K562 (cell line): Measurements from ENCODE around the gene PYCR2. TPM values are rescaled to one million over a fixed set of nuclear protein-coding genes. Genes with fewer than 3 reads are reported as not detected.

Source experiments
- AFF1 ChIP-seq, 2 experiments: fragments of 450-650 bp; IDR thresholded peaks; 2 replicates each; pipeline ENCODE4 v1.6.1; 2018; ENCODE audit warnings: mild to moderate bottlenecking in 2 of 2, low read depth in 1 of 2; ENCODE audit not compliant: partially characterized antibody in 2 of 2
- CHCHD3 ChIP-seq: fragments of 250-450 bp; sonication (Bioruptor Pico); IDR thresholded peaks from 2 replicates; pipeline ENCODE4 v2.1.2; 2022; ENCODE audit warnings: mild to moderate bottlenecking
- CHD1 ChIP-seq: fragments of 200-600 bp; sonication (generic); IDR thresholded peaks from one replicate; pipeline ENCODE4 v1.6.1; 2012; ENCODE audit warnings: mild to moderate bottlenecking, moderate library complexity, low read length, inconsistent platforms
- CHD4 ChIP-seq: fragments of 200-600 bp; sonication (generic); IDR thresholded peaks from 3 replicates; pipeline ENCODE4 v1.6.1; 2012; ENCODE audit warnings: low read depth, mild to moderate bottlenecking, mixed read lengths, low read length, inconsistent platforms; ENCODE audit not compliant: insufficient read depth, insufficient replicate concordance, poor library complexity, severe bottlenecking
- E2F3 ChIP-seq: fragments of 250-450 bp; sonication (Bioruptor Pico); IDR thresholded peaks from 2 replicates; pipeline ENCODE4 v1.4.0; 2020; ENCODE audit warnings: mild to moderate bottlenecking
- HOXB6 ChIP-seq: fragments of 250-450 bp; sonication (Bioruptor Pico); IDR thresholded peaks from 2 replicates; pipeline ENCODE4 v1.5.1; 2022; ENCODE audit warnings: mild to moderate bottlenecking, borderline replicate concordance
- KLF13 ChIP-seq: fragments of 450-650 bp; IDR thresholded peaks from 2 replicates; pipeline ENCODE4 v1.6.1; 2016; ENCODE audit warnings: missing genetic modification characterization, low read depth, mild to moderate bottlenecking, missing compliant biosample characterization, moderate library complexity, borderline replicate concordance
- MITF ChIP-seq: IDR thresholded peaks from 2 replicates; pipeline ENCODE4 v1.6.1; 2014; ENCODE audit warnings: antibody characterized with exemption
- MLX ChIP-seq, 2 experiments: fragments of 450-650 bp in 1 of 2; sonication (generic) in 1 of 2; formaldehyde crosslinking; conservative IDR thresholded peaks; 2 replicates each; pipeline versions ENCODE4 v1.4.0 to v1.8.1; 2020 to 2022; ENCODE audit warnings: mild to moderate bottlenecking in 1 of 2, missing genetic modification reagents in 1 of 2
- PHF8 ChIP-seq: fragments of 200-600 bp; sonication (generic); IDR thresholded peaks from 2 replicates; pipeline ENCODE4 v1.6.1; 2012; ENCODE audit warnings: mixed run types, mild to moderate bottlenecking, inconsistent platforms, low read length, moderate library complexity, borderline replicate concordance
- TCF3 ChIP-seq: sonication (generic); formaldehyde crosslinking; IDR thresholded peaks from 2 replicates; pipeline ENCODE4 v1.4.0; 2020; ENCODE audit warnings: mild to moderate bottlenecking, missing genetic modification reagents
- TFAP4 ChIP-seq: sonication (generic); formaldehyde crosslinking; IDR thresholded peaks from 2 replicates; pipeline ENCODE4 v1.8.0; 2022; ENCODE audit warnings: missing genetic modification reagents, mild to moderate bottlenecking, moderate library complexity, borderline replicate concordance
- ZC3H11A ChIP-seq: IDR thresholded peaks from 2 replicates; pipeline ENCODE4 v1.6.1; 2012; ENCODE audit warnings: low read depth, low read length, improper control_type of control experiment
- ZFX ChIP-seq: sonication (generic); formaldehyde crosslinking; IDR thresholded peaks from 2 replicates; pipeline ENCODE4 v1.8.0; 2022; ENCODE audit warnings: mild to moderate bottlenecking, missing genetic modification reagents, moderate library complexity
- ZNF3 ChIP-seq: fragments of 250-450 bp; sonication (Bioruptor Pico); IDR thresholded peaks from 2 replicates; pipeline ENCODE4 v1.5.0; 2021; ENCODE audit warnings: mild to moderate bottlenecking, moderate library complexity
- polyA plus RNA-seq, 8 experiments: library from polyadenylated mRNA; depleted of rRNA in 4 of 8; stranded (reverse) in 5 of 8; unstranded in 3 of 8; fragments of >200 nt; fragmentation: Nextera tagmentation in 2 of 8; fragmentation: Illumina TruSeq in 1 of 8; extraction: Ambion mirVana in 2 of 8; extraction: Trizol in 1 of 8; gene quantifications; 2 replicates each; pipeline versions ENCODE4 v1.2.1 to v1.2.3, GENCODE V29; 2011 to 2014; ENCODE audit warnings: inconsistent platforms in 1 of 8, missing spikeins in 1 of 8
- total RNA-seq, 7 experiments: library from RNA; depleted of rRNA in 6 of 7; stranded (reverse); fragments of >200 nt in 6 of 7; fragmentation: Illumina TruSeq in 2 of 7; extraction: Trizol in 2 of 7; gene quantifications; 2 replicates each; pipeline versions ENCODE4 v1.2.1 to v1.2.3, GENCODE V29; 2011 to 2021; ENCODE audit warnings: low replicate concordance in 1 of 7
- TF ChIP-seq, protein P1 (sequence below): fragments of 250-450 bp; sonication (Bioruptor Pico); IDR thresholded peaks from 2 replicates; pipeline ENCODE4 v1.8.0; 2022; ENCODE audit warnings: inconsistent platforms

The PYCR2 gene
- total and polyA plus RNA-seq, 9 of the 15 experiments (the other 6 are each of a cell fraction or from before 2014, with no cell fraction given) = 5.5 to 219 (median 127) TPM

GRCh38 chr1:225882694-225883615, 41.1 kb downstream of the PYCR2 start (continued):
- TF ChIP-seq TFAP4 (CRISPR knock-in tag) (no peak), AFF1 (IDR thresholded peaks at IDR 0.05; ENCODE audit: low read depth in 1 of 2, partially characterized antibody in 2 of 2) (no peak), TCF3 (no peak), ZFX (CRISPR knock-in tag) (peak; percentile 95), ZC3H11A (no peak), KLF13 (tag) (no peak), CHD1 (peak; percentile 90), HOXB6 (CRISPR knock-in tag) (no peak), MITF (no peak), E2F3 (CRISPR knock-in tag) (peak; percentile 72; the same call in 1 of the 2 replicates), CHD4 (no peak), MLX (CRISPR knock-in tag; conservative IDR thresholded peaks at IDR 0.05) (no peak), PHF8 (peak; percentile 4; the same call in 1 of the 2 replicates), CHCHD3 (no peak), ZNF3 (no peak)
- TF ChIP-seq, protein P1, sequence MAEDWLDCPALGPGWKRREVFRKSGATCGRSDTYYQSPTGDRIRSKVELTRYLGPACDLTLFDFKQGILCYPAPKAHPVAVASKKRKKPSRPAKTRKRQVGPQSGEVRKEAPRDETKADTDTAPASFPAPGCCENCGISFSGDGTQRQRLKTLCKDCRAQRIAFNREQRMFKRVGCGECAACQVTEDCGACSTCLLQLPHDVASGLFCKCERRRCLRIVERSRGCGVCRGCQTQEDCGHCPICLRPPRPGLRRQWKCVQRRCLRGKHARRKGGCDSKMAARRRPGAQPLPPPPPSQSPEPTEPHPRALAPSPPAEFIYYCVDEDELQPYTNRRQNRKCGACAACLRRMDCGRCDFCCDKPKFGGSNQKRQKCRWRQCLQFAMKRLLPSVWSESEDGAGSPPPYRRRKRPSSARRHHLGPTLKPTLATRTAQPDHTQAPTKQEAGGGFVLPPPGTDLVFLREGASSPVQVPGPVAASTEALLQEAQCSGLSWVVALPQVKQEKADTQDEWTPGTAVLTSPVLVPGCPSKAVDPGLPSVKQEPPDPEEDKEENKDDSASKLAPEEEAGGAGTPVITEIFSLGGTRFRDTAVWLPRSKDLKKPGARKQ = no peak
